Measurements from ENCODE around the gene PLA2G2F. TPM values are rescaled to one million over a fixed set of nuclear protein-coding genes. Genes with fewer than 3 reads are reported as not detected.

Gene PLA2G2F
- total RNA-seq, 4 donors from 2014 or later, result not detected

- Histone ChIP-seq H3K36me3 (no peaks in the 10 kb centered on the region), H3K27me3 (peaks cover 0 to 8% (median 0%) of the 10 kb centered on the region in 4 donors), H3K9me3 (no peaks in the 10 kb centered on the region), H3K4me1 (peaks cover 0 to 5% (median 2%) of the 10 kb centered on the region in 4 donors), H3K27ac (replicated peaks in 1 of 4) (no peak overlapping the region), H3K4me3 (no peak overlapping the region)
- no peak for DNase-seq (ENCODE audit: extremely low spot score)
- no peak for TF ChIP-seq EP300 (IDR thresholded peaks at IDR 0.05)
- intact Hi-C loops (cut with DNase I), result no loop called here
- WGBS, result 70% methylated on average over 3 of the region's 4 CpGs
Observed at GRCh38 chr1:20107351-20107750, 31.8 kb upstream of the PLA2G2F start.

GRCh38 chr1:20107796-20108195 lies 31.3 kb upstream of the PLA2G2F start:
- no peaks in the 10 kb centered on the region for H3K36me3 ChIP-seq
- DNase-seq (ENCODE audit: extremely low spot score), result no peak
- 82% methylated on average over 4 of the region's 4 CpGs for WGBS
- H3K27me3 ChIP-seq, result peaks cover 0 to 8% (median 0%) of the 10 kb centered on the region in 4 donors
- peaks cover 0 to 5% (median 2%) of the 10 kb centered on the region in 4 donors for H3K4me1 ChIP-seq
- H3K4me3 ChIP-seq, result no peak overlapping the region
- intact Hi-C loops (cut with DNase I), result no loop called here
- no peaks in the 10 kb centered on the region for H3K9me3 ChIP-seq
- TF ChIP-seq EP300 (IDR thresholded peaks at IDR 0.05) (no peak), POLR2AphosphoS5 (IDR thresholded peaks at IDR 0.05) (no peak), CTCF (IDR thresholded peaks at IDR 0.05) (no peak), POLR2A (IDR thresholded peaks at IDR 0.05; ENCODE audit: low read depth) (no peak)
- H3K27ac ChIP-seq (replicated peaks in 1 of 4), result no peak overlapping the region

GRCh38 chr1:20108366-20109123 lies 30.6 kb upstream of the PLA2G2F start:
- TF ChIP-seq POLR2A (IDR thresholded peaks at IDR 0.05; ENCODE audit: low read depth), result no peak
- no peak for TF ChIP-seq EP300 (IDR thresholded peaks at IDR 0.05)
- TF ChIP-seq POLR2AphosphoS5 (IDR thresholded peaks at IDR 0.05), result no peak
- no peak for TF ChIP-seq CTCF (IDR thresholded peaks at IDR 0.05)

GRCh38 chr1:20109223-20109856 lies 29.8 kb upstream of the PLA2G2F start:
- H3K9me3 ChIP-seq, result no peaks in the 10 kb centered on the region
- no peak overlapping the region for H3K27ac ChIP-seq (replicated peaks in 1 of 4)
- no peak overlapping the region for H3K4me3 ChIP-seq
- 81% methylated on average over 2 of the region's 4 CpGs for WGBS
- H3K36me3 ChIP-seq, result no peaks in the 10 kb centered on the region
- no peak for DNase-seq (ENCODE audit: extremely low spot score)
- intact Hi-C loops (cut with DNase I), result no loop called here
- TF ChIP-seq EP300 (IDR thresholded peaks at IDR 0.05) (no peak), CTCF (IDR thresholded peaks at IDR 0.05) (no peak), POLR2A (IDR thresholded peaks at IDR 0.05; ENCODE audit: low read depth) (no peak), POLR2AphosphoS5 (IDR thresholded peaks at IDR 0.05) (no peak)
- H3K4me1 ChIP-seq, result peaks cover 0 to 5% (median 0%) of the 10 kb centered on the region in 4 donors
- H3K27me3 ChIP-seq, result peaks cover 0 to 24% (median 0%) of the 10 kb centered on the region in 4 donors

More at GRCh38 chr1:20108366-20109123, 30.6 kb upstream of the PLA2G2F start:
- Histone ChIP-seq H3K4me3 (no peak overlapping the region), H3K36me3 (no peaks in the 10 kb centered on the region), H3K27me3 (peaks cover 0 to 16% (median 0%) of the 10 kb centered on the region in 4 donors), H3K4me1 (peaks cover 0 to 5% (median 0%) of the 10 kb centered on the region in 4 donors), H3K9me3 (no peaks in the 10 kb centered on the region), H3K27ac (replicated peaks in 1 of 4) (no peak overlapping the region)
- no peak for DNase-seq (ENCODE audit: extremely low spot score)
- intact Hi-C loops (cut with DNase I), result no loop called here
- 59% methylated on average over 5 of the region's 5 CpGs for WGBS

- 68% methylated on average over 12 of the region's 12 CpGs for WGBS
- H3K9me3 ChIP-seq, result no peaks in the 10 kb centered on the region
- H3K27ac ChIP-seq (replicated peaks in 1 of 4), result no peak overlapping the region
- TF ChIP-seq POLR2AphosphoS5 (IDR thresholded peaks at IDR 0.05) (no peak), POLR2A (IDR thresholded peaks at IDR 0.05; ENCODE audit: low read depth) (no peak), CTCF (IDR thresholded peaks at IDR 0.05) (no peak), EP300 (IDR thresholded peaks at IDR 0.05) (no peak)
- no peaks in the 10 kb centered on the region for H3K36me3 ChIP-seq
- DNase-seq (ENCODE audit: extremely low spot score), result no peak
- no peak overlapping the region for H3K4me3 ChIP-seq
- H3K27me3 ChIP-seq, result peaks cover 0 to 30% (median 0%) of the 10 kb centered on the region in 4 donors
- H3K4me1 ChIP-seq, result peaks cover 0 to 5% (median 0%) of the 10 kb centered on the region in 4 donors
- intact Hi-C loops (cut with DNase I), result no loop called here
Observed at GRCh38 chr1:20110679-20111078, 28.4 kb upstream of the PLA2G2F start.
